ENCODE results near the gene PLCB3. TPM values are rescaled to one million over a fixed set of nuclear protein-coding genes. Genes with fewer than 3 reads are reported as not detected.

The PLCB3 gene
- total RNA-seq, 1 experiment from 2014 or later: 80.2 TPM

GRCh38 chr11:64211181-64211872, 40.0 kb upstream of the PLCB3 start:
- H3K36me3 Mint-ChIP-seq (ENCODE audit: insufficient read depth in 1 of 3, low read depth in 3 of 3): peaks cover 3 to 49% (median 36%) of the 10 kb centered on the region in 3 experiments

More at GRCh38 chr11:64211181-64211872, 40.0 kb upstream of the PLCB3 start:
- Histone ChIP-seq H3K79me2 (ENCODE audit: insufficient read depth, low read length) (no peaks in the 10 kb centered on the region), H2BK120ac (ENCODE audit: low read depth, low read length, poor library complexity, severe bottlenecking) (no peak overlapping the region), H3K4me1 (ENCODE audit: insufficient read depth, low read length) (no peaks in the 10 kb centered on the region), H3K4me2 (ENCODE audit: insufficient read depth, insufficient read length, low read length) (no peak overlapping the region), H4K91ac (ENCODE audit: insufficient read length, low read depth, low read length) (no peak overlapping the region), H2BK15ac (ENCODE audit: low read depth, low read length) (no peak overlapping the region), H3K23me2 (ENCODE audit: insufficient read length, low read depth, low read length, poor library complexity, severe bottlenecking) (no peaks in the 10 kb centered on the region), H3K56ac (ENCODE audit: insufficient read length, low read depth, low read length) (no peak overlapping the region), H3K4ac (ENCODE audit: low read depth, low read length) (no peak overlapping the region), H2BK12ac (ENCODE audit: insufficient read length, low read depth, low read length) (no peak overlapping the region), H4K5ac (ENCODE audit: insufficient read length, low read depth, low read length) (no peak overlapping the region), H2AFZ (ENCODE audit: low read length) (no peak overlapping the region), H3K18ac (ENCODE audit: insufficient read length, low read depth, low read length) (no peak overlapping the region), H3K27me3 (ENCODE audit: insufficient read depth, low read length) (no peaks in the 10 kb centered on the region), H2BK20ac (ENCODE audit: low read depth, low read length, poor library complexity, severe bottlenecking) (no peak overlapping the region), H3K27ac (ENCODE audit: insufficient read length, low read depth, low read length) (no peak overlapping the region), H3K14ac (ENCODE audit: insufficient read depth, low read length) (no peak overlapping the region), H3K79me1 (ENCODE audit: insufficient read depth, low read depth, low read length, poor library complexity, severe bottlenecking) (no peaks in the 10 kb centered on the region), H2BK5ac (ENCODE audit: insufficient read length, low read length) (no peak overlapping the region), H3K9me3 (ENCODE audit: control insufficient read depth, low read depth, low read length) (no peaks in the 10 kb centered on the region), H4K20me1 (ENCODE audit: control insufficient read depth, insufficient read depth, insufficient read length) (no peaks in the 10 kb centered on the region), H2AK5ac (ENCODE audit: insufficient read length, low read length) (no peak overlapping the region), H3K9ac (ENCODE audit: extremely low read depth, insufficient read length, low read length) (no peak overlapping the region), H3T11ph (ENCODE audit: low read length) (no peak overlapping the region), H3K23ac (ENCODE audit: insufficient read length, low read depth, low read length) (no peak overlapping the region), H4K8ac (replicated peaks; ENCODE audit: insufficient read length, low read depth, low read length) (no peak overlapping the region)
- Mint-ChIP-seq H3K27me3 (ENCODE audit: low read depth) (no peaks in the 10 kb centered on the region), H3K27ac (no peak overlapping the region), H3K4me3 (no peak overlapping the region), H3K4me1 (no peaks in the 10 kb centered on the region), H3K9me3 (no peaks in the 10 kb centered on the region)
- TF ChIP-seq CTCF (conservative IDR thresholded peaks at IDR 0.05): no peak
- no CpG with 5 or more reads among the region's 30 CpGs for WGBS (ENCODE audit: extremely low coverage, insufficient read length, low lambda C conversion rate)
- DNase-seq: no peak

Data from H9 (cell line).